ENCODE data around the gene LRRN4CL. TPM values are rescaled to one million over a fixed set of nuclear protein-coding genes. Genes with fewer than 3 reads are reported as not detected.

The LRRN4CL gene
- total and polyA plus RNA-seq, 2 of the 4 experiments (the other 2 are of a cell fraction) = 0.36 to 0.84 TPM

DNA sequence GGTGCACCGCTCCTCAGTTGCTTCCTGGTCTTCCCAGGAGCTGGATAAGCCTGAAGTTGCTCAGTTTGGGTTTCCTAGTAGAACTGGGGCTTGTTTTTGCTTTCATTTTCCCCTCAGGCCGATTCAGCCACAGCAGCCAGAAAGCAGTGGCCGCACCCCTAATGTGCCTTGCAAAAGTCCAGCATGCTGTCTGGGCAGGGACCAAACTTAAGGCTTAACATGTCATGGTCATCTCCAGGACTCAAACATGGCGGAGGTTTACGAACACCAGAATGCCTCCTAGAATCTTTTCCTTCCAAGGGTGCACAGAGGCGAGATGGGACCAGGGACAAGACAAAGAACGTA lies 20.6 kb upstream of the LRRN4CL start:
- H2AK5ac ChIP-seq (ENCODE audit: low read depth, low read length) = peak overlapping the region; percentile 91
- H2BK15ac ChIP-seq (ENCODE audit: low read depth, low read length) = no peak overlapping the region
- peak overlapping the region; percentile 94 for H3K14ac ChIP-seq (replicated peaks; ENCODE audit: low read depth, low read length)
- peak overlapping the region; percentile 93 for H3K27ac ChIP-seq (ENCODE audit: insufficient read depth, low read length)
- peak overlapping the region; percentile 89 for H3K23ac ChIP-seq (ENCODE audit: low read depth, low read length)
- POLR2A ChIA-PET (ENCODE audit: unreplicated experiment) = interaction anchor here (0.5 to 2.1 kb wide), 2 partner anchors 18 to 1475 kb away, joined by 6 to 7 read pairs; partner anchors contain the start of genes HNRNPUL2 and TTC9C
- ATAC-seq (ENCODE audit: low read depth) (no peak), DNase-seq (no peak)
- peak overlapping the region; percentile 82 for H2BK5ac ChIP-seq (ENCODE audit: low read depth, low read length, poor library complexity, severe bottlenecking)
- peak overlapping the region; percentile 41 for H3K4me3 ChIP-seq (ENCODE audit: insufficient read depth, low read depth, low read length)
- in situ Hi-C loops (cut with MboI; ENCODE audit: low sequenced_read_pairs) = no loop called here
- no TSS peak for BruUV-seq (replicated peaks)
- peaks cover 20% of the 10 kb centered on the region for H3K4me1 ChIP-seq (ENCODE audit: control insufficient read depth, insufficient read depth, low read length)
- peak overlapping the region; percentile 87 for H4K91ac ChIP-seq (ENCODE audit: insufficient read depth, low read depth, low read length)
- dilution Hi-C loops (cut with HindIII; ENCODE audit: low sequenced_read_pairs, unreplicated experiment) = no loop called here
- intact Hi-C loops (cut with micrococcal nuclease) = no loop called here
- WGBS, 2 experiments (ENCODE audit: extremely low coverage in 2 of 2, insufficient read length in 1 of 2) = 93% methylated on average over 3 of the region's 7 CpGs; no CpG with 5 or more reads in 1 of the 2 experiments
- H3K27me3 ChIP-seq (ENCODE audit: control insufficient read depth, insufficient read depth, low read length) = no peaks in the 10 kb centered on the region
- H3K79me1 ChIP-seq (ENCODE audit: low read depth in 1 of 2, low read length in 2 of 2) = peaks cover 25 to 67% of the 10 kb centered on the region in 2 experiments
- H3K36me3 ChIP-seq (ENCODE audit: control insufficient read depth, insufficient read depth, low read length) = peaks cover 31% of the 10 kb centered on the region
- no peaks in the 10 kb centered on the region for H3K9me3 ChIP-seq (ENCODE audit: control insufficient read depth, insufficient read depth, low read length)
- no peak overlapping the region for H2BK20ac ChIP-seq (ENCODE audit: low read depth, low read length)
- TF ChIP-seq, protein P1, sequence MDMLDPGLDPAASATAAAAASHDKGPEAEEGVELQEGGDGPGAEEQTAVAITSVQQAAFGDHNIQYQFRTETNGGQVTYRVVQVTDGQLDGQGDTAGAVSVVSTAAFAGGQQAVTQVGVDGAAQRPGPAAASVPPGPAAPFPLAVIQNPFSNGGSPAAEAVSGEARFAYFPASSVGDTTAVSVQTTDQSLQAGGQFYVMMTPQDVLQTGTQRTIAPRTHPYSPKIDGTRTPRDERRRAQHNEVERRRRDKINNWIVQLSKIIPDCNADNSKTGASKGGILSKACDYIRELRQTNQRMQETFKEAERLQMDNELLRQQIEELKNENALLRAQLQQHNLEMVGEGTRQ (IDR thresholded peaks at IDR 0.05; ENCODE audit: low read depth, low read length) = no peak
- no peak for TF ChIP-seq CTCF (conservative IDR thresholded peaks at IDR 0.05; ENCODE audit: low read depth, low read length)
- no peak for TF ChIP-seq POLR2A (IDR thresholded peaks at IDR 0.05; ENCODE audit: low read depth, low read length)
- no peak for TF ChIP-seq RFX5 (IDR thresholded peaks at IDR 0.05; ENCODE audit: low read depth, low read length)
- no peak for TF ChIP-seq CEBPB (IDR thresholded peaks at IDR 0.05; ENCODE audit: low read depth, low read length)
- TF ChIP-seq MXI1 (IDR thresholded peaks at IDR 0.05; ENCODE audit: borderline replicate concordance, low read depth, low read length) = no peak
- TF ChIP-seq ELK1 (IDR thresholded peaks at IDR 0.05; ENCODE audit: borderline replicate concordance, low read depth, low read length) = no peak
- no peak for TF ChIP-seq NFE2L2 (IDR thresholded peaks at IDR 0.05; ENCODE audit: low read depth, low read length)
- TF ChIP-seq CHD1 (IDR thresholded peaks at IDR 0.05; ENCODE audit: low read depth, low read length) = no peak
- no peak for TF ChIP-seq RCOR1 (IDR thresholded peaks at IDR 0.05; ENCODE audit: insufficient replicate concordance, low read length)
- TF ChIP-seq BHLHE40 (IDR thresholded peaks at IDR 0.05; ENCODE audit: low read depth, low read length) = no peak
- no peak for TF ChIP-seq MAFK (IDR thresholded peaks at IDR 0.05; ENCODE audit: low read depth, low read length)
- no peak for TF ChIP-seq SMC3 (IDR thresholded peaks at IDR 0.05; ENCODE audit: low read depth, low read length)
- TF ChIP-seq FOS (IDR thresholded peaks at IDR 0.05; ENCODE audit: low read depth, low read length) = no peak
- no peak for TF ChIP-seq MAZ (IDR thresholded peaks at IDR 0.05; ENCODE audit: borderline replicate concordance, low read depth, low read length)
- no peak for TF ChIP-seq RAD21 (IDR thresholded peaks at IDR 0.05; ENCODE audit: low read length)
- peak overlapping the region; percentile 45; the same call in 1 of the 2 replicates for H2BK120ac ChIP-seq (ENCODE audit: low read depth, low read length)
- H4K20me1 ChIP-seq (ENCODE audit: insufficient read depth, low read length) = no peaks in the 10 kb centered on the region
- H3K9ac ChIP-seq (ENCODE audit: low read depth, low read length) = peak overlapping the region; percentile 84
- H2AK9ac ChIP-seq (replicated peaks; ENCODE audit: low read depth, low read length, poor library complexity) = peak overlapping the region; percentile 97
- peak overlapping the region; percentile 58; the same call in 1 of the 2 replicates for H3K18ac ChIP-seq (ENCODE audit: low read depth, low read length)
- H3K4me2 ChIP-seq (ENCODE audit: low read depth, low read length) = peak overlapping the region; percentile 81
- H2AFZ ChIP-seq (replicated peaks; ENCODE audit: low read length, poor library complexity) = peak overlapping the region; percentile 90
- peak overlapping the region; percentile 92 for H4K5ac ChIP-seq (ENCODE audit: low read depth, low read length)
- peak overlapping the region; percentile 93 to 98 for H4K8ac ChIP-seq (ENCODE audit: low read depth in 2 of 2, low read length in 2 of 2)
- peak overlapping the region; percentile 93 for H3K4ac ChIP-seq (ENCODE audit: low read depth, low read length)
- CTCF ChIA-PET = no interaction called here
- peak overlapping the region; percentile 83 for H3K56ac ChIP-seq (ENCODE audit: extremely low read depth, insufficient read depth, low read length)
- peaks cover 17% of the 10 kb centered on the region for H3K9me1 ChIP-seq (ENCODE audit: insufficient read depth, low read length)
